Measurements from ENCODE around the gene HPSE2.

- no peak for TF ChIP-seq GATA2 (IDR thresholded peaks at IDR 0.05; ENCODE audit: low read depth, low read length)
- no peak for TF ChIP-seq GATA3 (IDR thresholded peaks at IDR 0.05; ENCODE audit: low read depth, low read length)
Measured at GRCh38 chr10:98852686-98853085, 383.0 kb downstream of the HPSE2 start.

Measured in SH-SY5Y (cell line).